HepG2 (cell line): Measurements from ENCODE around the gene SLC25A45. TPM values are rescaled to one million over a fixed set of nuclear protein-coding genes. Genes with fewer than 3 reads are reported as not detected.
A peak's percentile ranks its signal among the peaks of the same experiment; 100 is the strongest.

Source experiments
- ATF2 ChIP-seq: sonication (generic); formaldehyde crosslinking; IDR thresholded peaks from 2 replicates; pipeline ENCODE4 v1.4.0; 2020; ENCODE audit warnings: missing genetic modification reagents
- FOXO1 ChIP-seq: sonication (generic); formaldehyde crosslinking; IDR thresholded peaks from 2 replicates; pipeline ENCODE4 v1.4.0; 2020; ENCODE audit warnings: missing genetic modification reagents
- GATAD2A ChIP-seq: IDR thresholded peaks from 2 replicates; pipeline ENCODE4 v1.6.1; 2016
- NBN ChIP-seq: fragments of 450-650 bp; conservative IDR thresholded peaks from 2 replicates; pipeline ENCODE4 v1.6.1; 2017
- NFE2L1 ChIP-seq: sonication (generic); formaldehyde crosslinking; IDR thresholded peaks from 2 replicates; pipeline ENCODE4 v1.4.0; 2020; ENCODE audit warnings: missing genetic modification reagents, mild to moderate bottlenecking, borderline replicate concordance
- NKX3-1 ChIP-seq: sonication (generic); formaldehyde crosslinking; IDR thresholded peaks from 2 replicates; pipeline ENCODE4 v1.5.0; 2020; ENCODE audit warnings: missing genetic modification reagents
- POLR2AphosphoS5 ChIP-seq: IDR thresholded peaks from 2 replicates; pipeline ENCODE4 v1.6.1; 2012; ENCODE audit warnings: low read depth, low read length
- RFXAP ChIP-seq: sonication (generic); formaldehyde crosslinking; IDR thresholded peaks from 2 replicates; pipeline ENCODE4 v1.4.0; 2020; ENCODE audit warnings: missing genetic modification reagents, borderline replicate concordance
- SMAD3 ChIP-seq: sonication (generic); formaldehyde crosslinking; IDR thresholded peaks from 2 replicates; pipeline ENCODE4 v1.4.0; 2020; ENCODE audit warnings: missing genetic modification reagents
- ZNF256 ChIP-seq: sonication (generic); formaldehyde crosslinking; conservative IDR thresholded peaks from 2 replicates; pipeline ENCODE4 v1.4.0; 2020; ENCODE audit warnings: missing genetic modification reagents
- ZNF33B ChIP-seq: sonication (generic); formaldehyde crosslinking; IDR thresholded peaks from 2 replicates; pipeline ENCODE4 v1.5.1; 2020; ENCODE audit warnings: mild to moderate bottlenecking, missing genetic modification reagents
- ZNF556 ChIP-seq: sonication (generic); formaldehyde crosslinking; IDR thresholded peaks from 2 replicates; pipeline ENCODE4 v1.4.0; 2020; ENCODE audit warnings: mild to moderate bottlenecking, missing genetic modification reagents, borderline replicate concordance
- ZNF563 ChIP-seq: sonication (generic); formaldehyde crosslinking; IDR thresholded peaks from 2 replicates; pipeline ENCODE4 v1.8.0; 2022; ENCODE audit warnings: mild to moderate bottlenecking, moderate library complexity, missing genetic modification reagents
- ZNF572 ChIP-seq: sonication (generic); formaldehyde crosslinking; IDR thresholded peaks from 2 replicates; pipeline ENCODE4 v1.5.1; 2020; ENCODE audit warnings: mild to moderate bottlenecking, missing genetic modification reagents
- polyA plus RNA-seq, 8 experiments: library from polyadenylated mRNA; depleted of rRNA in 3 of 8; stranded (reverse) in 7 of 8; unstranded in 1 of 8; fragments of >200 nt; fragmentation: Illumina TruSeq in 4 of 8; extraction: Trizol in 4 of 8; gene quantifications; 2 replicates each; pipeline versions ENCODE4 v1.2.1 to v1.2.3, GENCODE V29; 2011 to 2016; ENCODE audit warnings: low read depth in 4 of 8, missing spikeins in 1 of 8, mixed read lengths in 1 of 8; ENCODE audit not compliant: insufficient read depth in 1 of 8
- total RNA-seq, 5 experiments: library from RNA; depleted of rRNA; stranded (reverse); fragments of >200 nt; fragmentation: Illumina TruSeq; extraction: Trizol; gene quantifications; 2 replicates each; pipeline ENCODE4 v1.2.3, GENCODE V29; 2016; ENCODE audit warnings: low read depth in 1 of 5
- TF ChIP-seq, protein P1 (sequence below), 2 experiments: sonication (generic) in 1 of 2; formaldehyde crosslinking in 1 of 2; IDR thresholded peaks; 2 replicates each; pipeline versions ENCODE4 v1.6.1 to v1.9.0; 2014 to 2022; ENCODE audit warnings: antibody characterized with exemption in 1 of 2, borderline replicate concordance in 1 of 2, inconsistent platforms in 1 of 2, low read depth in 1 of 2, missing genetic modification reagents in 1 of 2
- TF ChIP-seq, protein P2 (sequence below): sonication (generic); formaldehyde crosslinking; IDR thresholded peaks from 2 replicates; pipeline ENCODE4 v1.5.0; 2020; ENCODE audit warnings: mild to moderate bottlenecking, missing genetic modification reagents
- TF ChIP-seq, protein P3 (sequence below): sonication (generic); formaldehyde crosslinking; IDR thresholded peaks from 2 replicates; pipeline ENCODE4 v1.4.0; 2020; ENCODE audit warnings: mild to moderate bottlenecking, low read depth, missing genetic modification reagents

Gene SLC25A45
- total and polyA plus RNA-seq, 2 of the 13 experiments (the other 11 are each of a cell fraction or from before 2014, with no cell fraction given): 1.2 to 3.4 TPM

DNA sequence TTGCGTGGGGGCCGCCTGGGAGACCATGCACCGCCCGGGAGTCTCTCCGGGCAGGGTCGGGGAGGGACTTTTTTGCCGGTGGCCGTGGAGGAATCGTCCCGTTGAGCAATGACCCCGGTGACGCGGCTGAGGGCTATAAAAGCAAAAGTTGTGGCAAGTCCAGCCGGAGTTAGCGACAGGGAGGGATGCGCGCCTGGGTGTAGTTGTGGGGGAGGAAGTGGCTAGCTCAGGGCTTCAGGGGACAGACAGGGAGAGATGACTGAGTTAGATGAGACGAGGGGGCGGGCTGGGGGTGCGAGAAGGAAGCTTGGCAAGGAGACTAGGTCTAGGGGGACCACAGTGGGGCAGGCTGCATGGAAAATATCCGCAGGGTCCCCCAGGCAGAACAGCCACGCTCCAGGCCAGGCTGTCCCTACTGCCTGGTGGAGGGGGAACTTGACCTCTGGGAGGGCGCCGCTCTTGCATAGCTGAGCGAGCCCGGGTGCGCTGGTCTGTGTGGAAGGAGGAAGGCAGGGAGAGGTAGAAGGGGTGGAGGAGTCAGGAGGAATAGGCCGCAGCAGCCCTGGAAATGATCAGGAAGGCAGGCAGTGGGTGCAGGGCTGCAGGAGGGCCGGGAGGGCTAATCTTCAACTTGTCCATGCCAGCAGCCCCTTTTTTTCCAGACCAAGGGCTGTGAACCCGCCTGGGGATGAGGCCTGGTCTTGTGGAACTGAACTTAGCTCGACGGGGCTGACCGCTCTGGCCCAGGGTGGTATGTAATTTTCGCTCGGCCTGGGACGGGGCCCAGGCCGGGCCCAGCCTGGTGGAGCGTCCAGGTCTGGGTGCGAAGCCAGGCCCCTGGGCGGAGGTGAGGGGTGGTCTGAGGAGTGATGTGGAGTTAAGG, 40.4 kb upstream of the SLC25A45 start, which contains the start of gene NEAT1 (continued):
- TF ChIP-seq RFXAP (CRISPR knock-in tag) (0 out of 2 replicates have a peak, but pooled peaks have one; percentile 51), NBN (no peak), ZNF33B (no peak), ZNF556 (0 out of 2 replicates have a peak, but pooled peaks have one; percentile 9), ZNF572 (CRISPR knock-in tag) (no peak), SMAD3 (CRISPR knock-in tag) (peak; percentile 81), ZNF256 (CRISPR knock-in tag) (peak; percentile 92), NKX3-1 (0 out of 2 replicates have a peak, but pooled peaks have one; percentile 25), GATAD2A (CRISPR knock-in tag) (peak; percentile 48), ATF2 (CRISPR knock-in tag) (no peak), NFE2L1 (CRISPR knock-in tag) (no peak), POLR2AphosphoS5 (peak; percentile 100), ZNF563 (CRISPR knock-in tag) (no peak), FOXO1 (CRISPR knock-in tag) (peak; percentile 43; the same call in 1 of the 2 replicates)
- TF ChIP-seq, protein P1, sequence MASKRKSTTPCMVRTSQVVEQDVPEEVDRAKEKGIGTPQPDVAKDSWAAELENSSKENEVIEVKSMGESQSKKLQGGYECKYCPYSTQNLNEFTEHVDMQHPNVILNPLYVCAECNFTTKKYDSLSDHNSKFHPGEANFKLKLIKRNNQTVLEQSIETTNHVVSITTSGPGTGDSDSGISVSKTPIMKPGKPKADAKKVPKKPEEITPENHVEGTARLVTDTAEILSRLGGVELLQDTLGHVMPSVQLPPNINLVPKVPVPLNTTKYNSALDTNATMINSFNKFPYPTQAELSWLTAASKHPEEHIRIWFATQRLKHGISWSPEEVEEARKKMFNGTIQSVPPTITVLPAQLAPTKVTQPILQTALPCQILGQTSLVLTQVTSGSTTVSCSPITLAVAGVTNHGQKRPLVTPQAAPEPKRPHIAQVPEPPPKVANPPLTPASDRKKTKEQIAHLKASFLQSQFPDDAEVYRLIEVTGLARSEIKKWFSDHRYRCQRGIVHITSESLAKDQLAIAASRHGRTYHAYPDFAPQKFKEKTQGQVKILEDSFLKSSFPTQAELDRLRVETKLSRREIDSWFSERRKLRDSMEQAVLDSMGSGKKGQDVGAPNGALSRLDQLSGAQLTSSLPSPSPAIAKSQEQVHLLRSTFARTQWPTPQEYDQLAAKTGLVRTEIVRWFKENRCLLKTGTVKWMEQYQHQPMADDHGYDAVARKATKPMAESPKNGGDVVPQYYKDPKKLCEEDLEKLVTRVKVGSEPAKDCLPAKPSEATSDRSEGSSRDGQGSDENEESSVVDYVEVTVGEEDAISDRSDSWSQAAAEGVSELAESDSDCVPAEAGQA (IDR thresholded peaks at IDR 0.05; ENCODE audit: low read depth): no peak
- TF ChIP-seq, protein P1 (CRISPR knock-in tag; IDR thresholded peaks at IDR 0.05; ENCODE audit: borderline replicate concordance): no peak; the same call in none of the 2 replicates
- TF ChIP-seq, protein P2, sequence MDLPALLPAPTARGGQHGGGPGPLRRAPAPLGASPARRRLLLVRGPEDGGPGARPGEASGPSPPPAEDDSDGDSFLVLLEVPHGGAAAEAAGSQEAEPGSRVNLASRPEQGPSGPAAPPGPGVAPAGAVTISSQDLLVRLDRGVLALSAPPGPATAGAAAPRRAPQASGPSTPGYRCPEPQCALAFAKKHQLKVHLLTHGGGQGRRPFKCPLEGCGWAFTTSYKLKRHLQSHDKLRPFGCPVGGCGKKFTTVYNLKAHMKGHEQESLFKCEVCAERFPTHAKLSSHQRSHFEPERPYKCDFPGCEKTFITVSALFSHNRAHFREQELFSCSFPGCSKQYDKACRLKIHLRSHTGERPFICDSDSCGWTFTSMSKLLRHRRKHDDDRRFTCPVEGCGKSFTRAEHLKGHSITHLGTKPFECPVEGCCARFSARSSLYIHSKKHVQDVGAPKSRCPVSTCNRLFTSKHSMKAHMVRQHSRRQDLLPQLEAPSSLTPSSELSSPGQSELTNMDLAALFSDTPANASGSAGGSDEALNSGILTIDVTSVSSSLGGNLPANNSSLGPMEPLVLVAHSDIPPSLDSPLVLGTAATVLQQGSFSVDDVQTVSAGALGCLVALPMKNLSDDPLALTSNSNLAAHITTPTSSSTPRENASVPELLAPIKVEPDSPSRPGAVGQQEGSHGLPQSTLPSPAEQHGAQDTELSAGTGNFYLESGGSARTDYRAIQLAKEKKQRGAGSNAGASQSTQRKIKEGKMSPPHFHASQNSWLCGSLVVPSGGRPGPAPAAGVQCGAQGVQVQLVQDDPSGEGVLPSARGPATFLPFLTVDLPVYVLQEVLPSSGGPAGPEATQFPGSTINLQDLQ (CRISPR knock-in tag): peak; percentile 86
- TF ChIP-seq, protein P3, sequence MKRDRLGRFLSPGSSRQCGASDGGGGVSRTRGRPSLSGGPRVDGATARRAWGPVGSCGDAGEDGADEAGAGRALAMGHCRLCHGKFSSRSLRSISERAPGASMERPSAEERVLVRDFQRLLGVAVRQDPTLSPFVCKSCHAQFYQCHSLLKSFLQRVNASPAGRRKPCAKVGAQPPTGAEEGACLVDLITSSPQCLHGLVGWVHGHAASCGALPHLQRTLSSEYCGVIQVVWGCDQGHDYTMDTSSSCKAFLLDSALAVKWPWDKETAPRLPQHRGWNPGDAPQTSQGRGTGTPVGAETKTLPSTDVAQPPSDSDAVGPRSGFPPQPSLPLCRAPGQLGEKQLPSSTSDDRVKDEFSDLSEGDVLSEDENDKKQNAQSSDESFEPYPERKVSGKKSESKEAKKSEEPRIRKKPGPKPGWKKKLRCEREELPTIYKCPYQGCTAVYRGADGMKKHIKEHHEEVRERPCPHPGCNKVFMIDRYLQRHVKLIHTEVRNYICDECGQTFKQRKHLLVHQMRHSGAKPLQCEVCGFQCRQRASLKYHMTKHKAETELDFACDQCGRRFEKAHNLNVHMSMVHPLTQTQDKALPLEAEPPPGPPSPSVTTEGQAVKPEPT: peak; percentile 21; the same call in 1 of the 2 replicates
